IMR-90 (cell line): ENCODE results near the gene RIPK4.

ENCODE experiments used
- CTCF ChIP-seq: conservative IDR thresholded peaks from 2 replicates; pipeline ENCODE4 v1.5.1; 2012; ENCODE audit warnings: mild to moderate bottlenecking, low read depth, low read length, improper control_type of control experiment
- ELK1 ChIP-seq: fragments of 150-350 bp; IDR thresholded peaks from 2 replicates; pipeline ENCODE4 v1.6.1; 2016; ENCODE audit warnings: low read depth, mild to moderate bottlenecking, low read length, moderate library complexity, borderline replicate concordance
- MAZ ChIP-seq: IDR thresholded peaks from 2 replicates; pipeline ENCODE4 v1.6.1; 2012; ENCODE audit warnings: low read depth, mild to moderate bottlenecking, low read length, improper control_type of control experiment, moderate library complexity, borderline replicate concordance
- MXI1 ChIP-seq: IDR thresholded peaks from 2 replicates; pipeline ENCODE4 v1.6.1; 2012; ENCODE audit warnings: low read depth, mild to moderate bottlenecking, low read length, moderate library complexity, borderline replicate concordance
- POLR2A ChIP-seq: IDR thresholded peaks from 2 replicates; pipeline ENCODE4 v1.6.1; 2012; ENCODE audit warnings: mild to moderate bottlenecking, low read depth, low read length
- RAD21 ChIP-seq: IDR thresholded peaks from 2 replicates; pipeline ENCODE4 v1.6.1; 2012; ENCODE audit warnings: low read length, improper control_type of control experiment
- SMC3 ChIP-seq: fragments of 150-350 bp; IDR thresholded peaks from 2 replicates; pipeline ENCODE4 v1.6.1; 2016; ENCODE audit warnings: low read depth, mild to moderate bottlenecking, antibody characterized with exemption, low read length, moderate library complexity
- USF2 ChIP-seq: fragments of 150-350 bp; IDR thresholded peaks from 2 replicates; pipeline ENCODE4 v1.6.1; 2017; ENCODE audit warnings: mild to moderate bottlenecking, antibody characterized with exemption, low read length, low read depth

GRCh38 chr21:41711416-41712007 lies 55.3 kb downstream of the RIPK4 start:
- TF ChIP-seq POLR2A (no peak), ELK1 (no peak), CTCF (no peak), USF2 (no peak), MAZ (no peak), MXI1 (no peak), SMC3 (no peak), RAD21 (no peak)
